Chondrocyte (in vitro differentiated cells): Measurements from ENCODE around the gene LRRC8E. TPM values are rescaled to one million over a fixed set of nuclear protein-coding genes. Genes with fewer than 3 reads are reported as not detected.
A peak's percentile ranks its signal among the peaks of the same experiment; 100 is the strongest.

ENCODE experiments used
- DNase-seq: peaks from one replicate; pipeline ENCODE4 v3.0.0; 2021; ENCODE audit warnings: mixed read lengths, low spot score
- H3K27ac Mint-ChIP-seq: one replicate; pipeline ENCODE4 v1.8.0; 2021; ENCODE audit warnings: mild to moderate bottlenecking, moderate library complexity, mixed read lengths; ENCODE audit not compliant: unreplicated experiment
- H3K27me3 Mint-ChIP-seq: 2 replicates; pipeline ENCODE4 v1.8.0; 2021; ENCODE audit warnings: low read depth, mixed read lengths
- H3K36me3 Mint-ChIP-seq: 2 replicates; pipeline ENCODE4 v1.8.0; 2021; ENCODE audit warnings: low read depth, mixed read lengths
- H3K4me1 Mint-ChIP-seq: 2 replicates; pipeline ENCODE4 v1.8.0; 2021; ENCODE audit warnings: low read depth, mild to moderate bottlenecking, mixed read lengths
- H3K4me3 Mint-ChIP-seq: one replicate; pipeline ENCODE4 v1.8.0; 2021; ENCODE audit warnings: mild to moderate bottlenecking, moderate library complexity, mixed read lengths; ENCODE audit not compliant: unreplicated experiment
- H3K9me3 Mint-ChIP-seq: 2 replicates; pipeline ENCODE4 v1.8.0; 2021; ENCODE audit warnings: low read depth, mixed read lengths
- CTCF ChIP-seq: fragments of 200-600 bp; sonication (generic); IDR thresholded peaks from 2 replicates; pipeline ENCODE4 v1.5.0; 2021; ENCODE audit warnings: antibody characterized with exemption, mild to moderate bottlenecking, moderate library complexity
- total RNA-seq: library from RNA; stranded (reverse); gene quantifications from 3 replicates; pipeline ENCODE4 v1.2.1, GENCODE V29; 2021

LRRC8E gene
- total RNA-seq, 1 donor from 2014 or later, result 6.9 TPM

- H3K27ac Mint-ChIP-seq, result no peak overlapping the region
- no peaks in the 10 kb centered on the region for H3K27me3 Mint-ChIP-seq
- no peaks in the 10 kb centered on the region for H3K4me1 Mint-ChIP-seq
- no peaks in the 10 kb centered on the region for H3K36me3 Mint-ChIP-seq
- H3K9me3 Mint-ChIP-seq, result no peaks in the 10 kb centered on the region
- no peak overlapping the region for H3K4me3 Mint-ChIP-seq
- DNase-seq, result peak; percentile 90
- no peak for TF ChIP-seq CTCF
Observed at GRCh38 chr19:7847664-7848063, 40.6 kb upstream of the LRRC8E start.

- Mint-ChIP-seq H3K4me1 (peaks cover 6% of the 10 kb centered on the region), H3K27me3 (no peaks in the 10 kb centered on the region), H3K4me3 (no peak overlapping the region), H3K36me3 (no peaks in the 10 kb centered on the region), H3K27ac (no peak overlapping the region), H3K9me3 (no peaks in the 10 kb centered on the region)
- TF ChIP-seq CTCF, result no peak
- peak; percentile 90 for DNase-seq
Observed at GRCh38 chr19:7848779-7849457, 39.4 kb upstream of the LRRC8E start.

- peaks cover 6% of the 10 kb centered on the region for H3K4me1 Mint-ChIP-seq
- no peaks in the 10 kb centered on the region for H3K27me3 Mint-ChIP-seq
- H3K27ac Mint-ChIP-seq, result no peak overlapping the region
- no peaks in the 10 kb centered on the region for H3K36me3 Mint-ChIP-seq
- no peak for TF ChIP-seq CTCF
- H3K4me3 Mint-ChIP-seq, result no peak overlapping the region
- no peak for DNase-seq
- H3K9me3 Mint-ChIP-seq, result no peaks in the 10 kb centered on the region
Observed at GRCh38 chr19:7849631-7849999, 38.7 kb upstream of the LRRC8E start.

GRCh38 chr19:7850000-7850813 is 38.1 kb upstream of the LRRC8E start:
- peak; percentile 90 for DNase-seq
- H3K9me3 Mint-ChIP-seq, result no peaks in the 10 kb centered on the region
- H3K27ac Mint-ChIP-seq, result no peak overlapping the region
- H3K36me3 Mint-ChIP-seq, result no peaks in the 10 kb centered on the region
- TF ChIP-seq CTCF, result no peak
- no peaks in the 10 kb centered on the region for H3K27me3 Mint-ChIP-seq
- no peak overlapping the region for H3K4me3 Mint-ChIP-seq
- H3K4me1 Mint-ChIP-seq, result peaks cover 6% of the 10 kb centered on the region

- Mint-ChIP-seq H3K4me1 (peaks cover 6% of the 10 kb centered on the region), H3K36me3 (no peaks in the 10 kb centered on the region), H3K9me3 (no peaks in the 10 kb centered on the region), H3K27me3 (no peaks in the 10 kb centered on the region), H3K27ac (no peak overlapping the region), H3K4me3 (no peak overlapping the region)
- TF ChIP-seq CTCF, result no peak
- peak; percentile 83 for DNase-seq
Observed at GRCh38 chr19:7850945-7851622, 37.2 kb upstream of the LRRC8E start.
